H1 (cell line): Measurements from ENCODE around the gene CDYL. TPM values are rescaled to one million over a fixed set of nuclear protein-coding genes. Genes with fewer than 3 reads are reported as not detected.

Experiments used
- CTCF ChIA-PET: fragments of 300-600 bp; sonication (Branson Sonifier 250); formaldehyde crosslinking; loops from one replicate; lab custom pipeline; 2021; ENCODE audit not compliant: partially characterized antibody; lab: Charles Lee
- POLR2A ChIA-PET: fragments of 300-600 bp; sonication (Branson Sonifier 250); formaldehyde crosslinking; loops from one replicate; lab custom pipeline; 2021; ENCODE audit warnings: inconsistent platforms; ENCODE audit not compliant: partially characterized antibody; lab: Charles Lee
- DNase-seq, 2 experiments: peaks; one replicate each; pipeline versions ENCODE4 v3.0.0 to v3.0.0-alpha.2; 2010 to 2022; ENCODE audit warnings: low spot score in 2 of 2, low read depth in 1 of 2, mixed read lengths in 1 of 2
- FAIRE-seq: peaks from 2 replicates; lab custom pipeline; 2011; peaks lifted over from hg19 to GRCh38; lab: Jason Lieb, UNC
- H2AFZ ChIP-seq: 2 replicates; pipeline ENCODE4 v1.8.1; 2012; ENCODE audit warnings: low read length, inconsistent platforms
- H2AK5ac ChIP-seq: 2 replicates; pipeline ENCODE4 v1.6.1; 2013; ENCODE audit warnings: low read depth, low read length
- H2BK120ac ChIP-seq: replicated peaks from 2 replicates; pipeline ENCODE3; 2013; ENCODE audit warnings: low read depth, low read length, inconsistent platforms
- H2BK12ac ChIP-seq: 2 replicates; pipeline ENCODE4 v1.6.1; 2013; ENCODE audit warnings: low read depth, low read length
- H2BK15ac ChIP-seq: 2 replicates; pipeline ENCODE4 v1.6.1; 2013; ENCODE audit warnings: low read length
- H2BK20ac ChIP-seq: 2 replicates; pipeline ENCODE4 v1.6.1; 2013; ENCODE audit warnings: low read length
- H2BK5ac ChIP-seq: 2 replicates; pipeline ENCODE4 v1.6.1; 2013; ENCODE audit warnings: low read depth, low read length
- H3K14ac ChIP-seq: 2 replicates; pipeline ENCODE4 v1.6.1; 2013; ENCODE audit warnings: inconsistent platforms; ENCODE audit not compliant: insufficient read length
- H3K18ac ChIP-seq: 2 replicates; pipeline ENCODE4 v1.6.1; 2013; ENCODE audit warnings: low read length; ENCODE audit errors: extremely low read depth
- H3K23ac ChIP-seq: 2 replicates; pipeline ENCODE4 v1.6.1; 2013; ENCODE audit warnings: inconsistent platforms; ENCODE audit not compliant: insufficient read length
- H3K23me2 ChIP-seq: 2 replicates; pipeline ENCODE4 v1.6.1; 2013; ENCODE audit warnings: low read depth, low read length
- H3K27ac ChIP-seq: 2 replicates; pipeline ENCODE4 v1.6.1; 2011; ENCODE audit warnings: low read depth, low read length, inconsistent platforms
- H3K27me3 ChIP-seq, 4 experiments: replicated peaks in 1 of 4; 1 replicate in 1 of 4; 2 replicates in 3 of 4; pipeline versions ENCODE4 v1.6.1 to v1.8.1; 2011 to 2013; ENCODE audit warnings: low read length in 3 of 4, mild to moderate bottlenecking in 3 of 4, inconsistent platforms in 2 of 4, mixed read lengths in 2 of 4, moderate library complexity in 1 of 4; ENCODE audit not compliant: control insufficient read depth in 3 of 4, insufficient read depth in 3 of 4; ENCODE audit errors: extremely low read depth in 1 of 4
- H3K36me3 ChIP-seq, 4 experiments: 2 replicates each; pipeline versions ENCODE4 v1.6.1 to v1.8.1; 2011 to 2013; ENCODE audit warnings: mild to moderate bottlenecking in 4 of 4, low read length in 3 of 4, moderate library complexity in 2 of 4, control low read depth in 1 of 4, inconsistent platforms in 1 of 4; ENCODE audit not compliant: insufficient read depth in 4 of 4, control insufficient read depth in 2 of 4
- H3K4ac ChIP-seq: replicated peaks from 2 replicates; pipeline ENCODE3; 2013; ENCODE audit warnings: low read length, low read depth, mixed read lengths, inconsistent platforms; ENCODE audit not compliant: insufficient read length
- H3K4me1 ChIP-seq, 4 experiments: replicated peaks in 1 of 4; 1 replicate in 1 of 4; 2 replicates in 3 of 4; pipeline versions ENCODE4 v1.6.1 to v1.8.1; 2011 to 2013; ENCODE audit warnings: low read length in 3 of 4, inconsistent platforms in 2 of 4, mixed read lengths in 1 of 4; ENCODE audit not compliant: insufficient read depth in 4 of 4, control insufficient read depth in 3 of 4
- H3K4me2 ChIP-seq, 2 experiments: 2 replicates each; pipeline versions ENCODE4 v1.6.1 to v1.8.1; 2011 to 2013; ENCODE audit warnings: low read depth in 2 of 2, low read length in 2 of 2, control low read depth in 1 of 2, inconsistent platforms in 1 of 2, mild to moderate bottlenecking in 1 of 2; ENCODE audit not compliant: insufficient read depth in 1 of 2
- H3K4me3 ChIP-seq, 4 experiments: fragments of 200-600, 300-600 bp in 1 of 4; sonication (generic), shearing (Covaris generic), sonication (Bioruptor Twin) in 1 of 4; 2 replicates each; pipeline versions ENCODE4 v1.5.1 to v1.8.1; 2011 to 2016; ENCODE audit warnings: low read length in 4 of 4, low read depth in 3 of 4, control low read depth in 2 of 4, inconsistent platforms in 2 of 4, mild to moderate bottlenecking in 2 of 4, mixed read lengths in 1 of 4, moderate library complexity in 1 of 4; ENCODE audit not compliant: insufficient read depth in 2 of 4; ENCODE audit errors: extremely low read depth in 1 of 4
- H3K56ac ChIP-seq: replicated peaks from 2 replicates; pipeline ENCODE3; 2013; ENCODE audit warnings: low read depth, mild to moderate bottlenecking, mixed read lengths, low read length, inconsistent platforms; ENCODE audit not compliant: insufficient read length
- H3K79me1 ChIP-seq: 2 replicates; pipeline ENCODE4 v1.6.1; 2013; ENCODE audit warnings: low read depth, low read length, control low read depth
- H3K79me2 ChIP-seq, 2 experiments: 2 replicates each; pipeline versions ENCODE4 v1.6.1 to v1.8.1; 2012 to 2013; ENCODE audit warnings: low read length in 2 of 2, mild to moderate bottlenecking in 2 of 2, inconsistent platforms in 1 of 2; ENCODE audit not compliant: insufficient read depth in 2 of 2, control insufficient read depth in 1 of 2
- H3K9ac ChIP-seq, 4 experiments: replicated peaks in 1 of 4; 1 replicate in 1 of 4; 2 replicates in 3 of 4; pipeline versions ENCODE4 v1.6.1 to v1.8.1; 2011 to 2013; ENCODE audit warnings: low read depth in 3 of 4, low read length in 3 of 4, control low read depth in 2 of 4, mild to moderate bottlenecking in 2 of 4, moderate library complexity in 2 of 4, inconsistent platforms in 1 of 4; ENCODE audit errors: extremely low read depth in 1 of 4
- H3K9me3 ChIP-seq, 2 experiments: 2 replicates each; pipeline versions ENCODE4 v1.6.1 to v1.8.1; 2012 to 2013; ENCODE audit warnings: mild to moderate bottlenecking in 2 of 2, moderate library complexity in 2 of 2, control low read depth in 1 of 2, inconsistent platforms in 1 of 2, low read depth in 1 of 2, low read length in 1 of 2, mixed read lengths in 1 of 2; ENCODE audit not compliant: insufficient read depth in 2 of 2
- H4K20me1 ChIP-seq, 2 experiments: replicated peaks in 1 of 2; 2 replicates each; pipeline versions ENCODE3 to v1.8.1; 2011 to 2013; ENCODE audit warnings: inconsistent platforms in 2 of 2, low read length in 2 of 2, mild to moderate bottlenecking in 1 of 2; ENCODE audit not compliant: insufficient read depth in 2 of 2, control insufficient read depth in 1 of 2
- H4K5ac ChIP-seq: 2 replicates; pipeline ENCODE4 v1.6.1; 2013; ENCODE audit warnings: low read length, low read depth, mixed read lengths, inconsistent platforms; ENCODE audit not compliant: insufficient read length
- H4K8ac ChIP-seq: 2 replicates; pipeline ENCODE4 v1.8.0; 2013; ENCODE audit warnings: mild to moderate bottlenecking, moderate library complexity, low read length, inconsistent platforms; ENCODE audit not compliant: insufficient read depth; ENCODE audit errors: extremely low read depth
- H4K91ac ChIP-seq: replicated peaks from 2 replicates; pipeline ENCODE3; 2013; ENCODE audit warnings: low read length, mixed read lengths, inconsistent platforms; ENCODE audit not compliant: insufficient read length
- CTBP2 ChIP-seq: IDR thresholded peaks from 2 replicates; pipeline ENCODE4 v1.7.0; 2011; ENCODE audit warnings: borderline replicate concordance, mild to moderate bottlenecking, moderate library complexity, mixed read lengths, low read length; ENCODE audit not compliant: insufficient read depth, insufficient read length
- GTF2F1 ChIP-seq: IDR thresholded peaks from 2 replicates; pipeline ENCODE4 v1.6.1; 2012; ENCODE audit warnings: low read depth, low read length, improper control_type of control experiment, borderline replicate concordance
- HDAC2 ChIP-seq, 2 experiments: fragments of 300-600 bp in 1 of 2; sonication (generic) in 1 of 2; IDR thresholded peaks; 2 replicates each; pipeline ENCODE4 v1.6.1; 2011 to 2012; ENCODE audit warnings: low read depth in 2 of 2, low read length in 2 of 2, mild to moderate bottlenecking in 2 of 2, moderate library complexity in 2 of 2, borderline replicate concordance in 1 of 2, inconsistent platforms in 1 of 2
- HDAC6 ChIP-seq: IDR thresholded peaks from one replicate; pipeline ENCODE4 v1.7.1; 2012; ENCODE audit warnings: low read depth, mild to moderate bottlenecking, inconsistent platforms, low read length, moderate library complexity
- RAD21 ChIP-seq, 2 experiments: IDR thresholded peaks in 1 of 2; conservative IDR thresholded peaks in 1 of 2; 2 replicates each; pipeline ENCODE4 v1.6.1; 2011; ENCODE audit warnings: low read depth in 2 of 2, low read length in 2 of 2, improper control_type of control experiment in 1 of 2, inconsistent platforms in 1 of 2, mild to moderate bottlenecking in 1 of 2, moderate library complexity in 1 of 2
- SIRT6 ChIP-seq: IDR thresholded peaks from one replicate; pipeline ENCODE4 v1.7.1; 2012; ENCODE audit warnings: low read length, inconsistent platforms
- WGBS, 2 experiments: shearing (Covaris generic) in 1 of 2; methylation state at CpG; one replicate each; pipeline versions ENCODE4 v1.1.6 to v1.1.7; 2013 to 2015; ENCODE audit warnings: low lambda C conversion rate in 2 of 2, mixed read lengths in 2 of 2, inconsistent platforms in 1 of 2, low coverage in 1 of 2, missing lambda C conversion rate in 1 of 2; ENCODE audit not compliant: insufficient replicate concordance in 2 of 2, insufficient coverage in 1 of 2, insufficient read length in 1 of 2; ENCODE audit errors: extremely low coverage in 1 of 2, missing lambda C conversion rate in 1 of 2; 5-methylcytosine and 5-hydroxymethylcytosine counted together
- polyA plus RNA-seq, 7 experiments: library from polyadenylated mRNA; depleted of rRNA in 3 of 7; stranded (reverse) in 5 of 7; unstranded in 2 of 7; fragments of >200 nt in 5 of 7; fragments of 200-250 nt in 2 of 7; gene quantifications; 1 replicate in 5 of 7; 2 replicates in 1 of 7; 4 replicates in 1 of 7; pipeline versions ENCODE4 v1.2.1 to v1.2.3, GENCODE V29; 2011 to 2013; ENCODE audit warnings: missing spikeins in 2 of 7, mixed read lengths in 2 of 7
- total RNA-seq: library from RNA; stranded (reverse); fragmentation: NEBNext Ultra II Directional; extraction: Animal tissue kit (Norgen Biotek cat#: 25700); gene quantifications from 2 replicates; pipeline ENCODE4 v1.2.1, GENCODE V29; 2021

Gene CDYL
- total and polyA plus RNA-seq, 2 of the 8 experiments (the other 6 are each of a cell fraction or from before 2014, with no cell fraction given), result 56.4 to 119 TPM

DNA sequence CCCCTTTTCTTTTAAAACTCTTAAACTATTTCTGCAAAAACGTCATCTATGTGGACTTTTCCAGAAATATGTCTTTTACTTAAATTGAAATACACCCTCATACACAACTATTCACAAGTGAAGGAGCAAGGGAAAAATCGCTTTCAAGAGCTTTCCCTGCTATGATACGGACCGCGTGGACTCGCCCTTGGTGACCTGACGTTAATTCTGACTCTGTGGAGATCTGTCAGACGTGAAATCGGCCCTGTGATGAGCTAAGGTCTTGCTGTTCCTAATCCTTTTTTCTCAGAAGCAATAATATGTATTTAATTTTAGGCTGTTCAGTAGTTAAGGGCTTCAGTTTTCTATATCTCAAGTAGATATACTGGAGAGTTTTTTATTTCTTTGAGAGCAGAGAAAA, 114.0 kb downstream of the CDYL start:
- Histone ChIP-seq H3K4me1 (peaks cover 0 to 5% (median 2%) of the 10 kb centered on the region in 4 experiments; a peak in 3 of 7 replicates), H3K27ac (no peak overlapping the region), H3K9me3 (no peaks in the 10 kb centered on the region), H2AFZ (no peak overlapping the region), H3K4me2 (no peak overlapping the region), H3K79me1 (peaks cover 16% of the 10 kb centered on the region), H4K20me1 (peaks cover 32 to 47% of the 10 kb centered on the region in 2 experiments), H4K8ac (no peak overlapping the region), H2BK12ac (no peak overlapping the region), H2BK5ac (no peak overlapping the region), H3K23ac (no peak overlapping the region), H2BK15ac (no peak overlapping the region), H3K18ac (no peak overlapping the region), H3K56ac (no peak overlapping the region), H3K4ac (no peak overlapping the region), H3K9ac (no peak overlapping the region), H2BK20ac (no peak overlapping the region), H2BK120ac (no peak overlapping the region), H3K36me3 (peaks cover 0 to 24% (median 12%) of the 10 kb centered on the region in 4 experiments; a peak in 6 of 8 replicates), H2AK5ac (no peak overlapping the region), H4K91ac (no peak overlapping the region), H3K27me3 (no peaks in the 10 kb centered on the region), H3K23me2 (no peaks in the 10 kb centered on the region), H3K4me3 (no peak overlapping the region), H3K79me2 (peaks cover 8 to 85% of the 10 kb centered on the region in 2 experiments), H3K14ac (no peak overlapping the region), H4K5ac (no peak overlapping the region)
- ChIA-PET CTCF (interaction anchor here (0.6 to 2.4 kb wide), 4 partner anchors 32 to 367 kb away, joined by 3 to 5 read pairs (median 3); no protein-coding TSS in a partner anchor), POLR2A (interaction anchor here (1.0 kb wide), 1 partner anchor 118 kb away, joined by 3 read pairs; no protein-coding TSS in a partner anchor)
- no peak for DNase-seq
- FAIRE-seq, result no peak
- 91% methylated on average over 9 of the region's 9 CpGs; no CpG with 5 or more reads in 1 of the 2 experiments for WGBS, 2 experiments
- no peak for TF ChIP-seq SIRT6
- TF ChIP-seq GTF2F1, result no peak
- no peak for TF ChIP-seq HDAC6
- TF ChIP-seq HDAC2 (IDR thresholded peaks at IDR 0.05; ENCODE audit: borderline replicate concordance in 1 of 2, low read depth in 2 of 2, low read length in 2 of 2), result no peak
- TF ChIP-seq CTBP2, result no peak
- TF ChIP-seq RAD21 (IDR thresholded peaks at IDR 0.05 in 1 of 2, conservative IDR thresholded peaks at IDR 0.05 in 1 of 2; ENCODE audit: low read depth in 2 of 2, low read length in 2 of 2), result no peak
